GM18870 (cell line): ENCODE data around the gene BRD3OS.

Experiments
- ATAC-seq: cut with Tn5 transposase; IDR thresholded peaks from one replicate; pipeline ENCODE4 v1.9.1; 2021; ENCODE audit warnings: moderate library complexity; ENCODE audit not compliant: unreplicated experiment

BRD3OS gene

GRCh38 chr9:134032456-134033222 is 7.4 kb downstream of the BRD3OS start:
- no peak for ATAC-seq

GRCh38 chr9:134033516-134034214 is 8.4 kb downstream of the BRD3OS start:
- ATAC-seq = no peak

- no peak for ATAC-seq
Observed at GRCh38 chr9:134034215-134035040, 9.1 kb downstream of the BRD3OS start.

- no peak for ATAC-seq
Observed at GRCh38 chr9:134035041-134036039, 10.1 kb downstream of the BRD3OS start.

GRCh38 chr9:134036130-134036529 is 10.8 kb downstream of the BRD3OS start:
- no peak for ATAC-seq

- ATAC-seq = no peak
Observed at GRCh38 chr9:134037641-134038040, 12.4 kb downstream of the BRD3OS start.

GRCh38 chr9:134039386-134040175 is 14.3 kb downstream of the BRD3OS start:
- ATAC-seq = no peak

GRCh38 chr9:134040176-134040565 is 14.9 kb downstream of the BRD3OS start:
- ATAC-seq = no peak

- no peak for ATAC-seq
Observed at GRCh38 chr9:134040781-134041648, 15.7 kb downstream of the BRD3OS start.

- ATAC-seq = no peak
Observed at GRCh38 chr9:134041649-134041962, 16.3 kb downstream of the BRD3OS start.

- ATAC-seq = no peak
Observed at GRCh38 chr9:134043531-134043988, 18.3 kb downstream of the BRD3OS start.

GRCh38 chr9:134044944-134045343 is 19.7 kb downstream of the BRD3OS start:
- no peak for ATAC-seq

GRCh38 chr9:134045841-134046544 is 20.7 kb downstream of the BRD3OS start:
- ATAC-seq = no peak

- ATAC-seq = no peak
Observed at GRCh38 chr9:134046894-134047681, 21.8 kb downstream of the BRD3OS start.

GRCh38 chr9:134047868-134048581 is 22.7 kb downstream of the BRD3OS start:
- no peak for ATAC-seq

GRCh38 chr9:134048582-134048968 is 23.3 kb downstream of the BRD3OS start:
- ATAC-seq = no peak

GRCh38 chr9:134049236-134049635 is 24.0 kb downstream of the BRD3OS start:
- no peak for ATAC-seq
